HG03469 (cell line): ENCODE measurements around the gene CIDEA.

Experiments used
- ATAC-seq: cut with Tn5 transposase; IDR thresholded peaks from one replicate; pipeline ENCODE4 v1.9.1; 2021; ENCODE audit warnings: mild to moderate bottlenecking, moderate library complexity, moderate number of reproducible peaks; ENCODE audit not compliant: unreplicated experiment

The CIDEA gene

GRCh38 chr18:12296457-12296856, 42.3 kb downstream of the CIDEA start:
- ATAC-seq = no peak

GRCh38 chr18:12299862-12300261, 45.7 kb downstream of the CIDEA start:
- no peak for ATAC-seq

DNA sequence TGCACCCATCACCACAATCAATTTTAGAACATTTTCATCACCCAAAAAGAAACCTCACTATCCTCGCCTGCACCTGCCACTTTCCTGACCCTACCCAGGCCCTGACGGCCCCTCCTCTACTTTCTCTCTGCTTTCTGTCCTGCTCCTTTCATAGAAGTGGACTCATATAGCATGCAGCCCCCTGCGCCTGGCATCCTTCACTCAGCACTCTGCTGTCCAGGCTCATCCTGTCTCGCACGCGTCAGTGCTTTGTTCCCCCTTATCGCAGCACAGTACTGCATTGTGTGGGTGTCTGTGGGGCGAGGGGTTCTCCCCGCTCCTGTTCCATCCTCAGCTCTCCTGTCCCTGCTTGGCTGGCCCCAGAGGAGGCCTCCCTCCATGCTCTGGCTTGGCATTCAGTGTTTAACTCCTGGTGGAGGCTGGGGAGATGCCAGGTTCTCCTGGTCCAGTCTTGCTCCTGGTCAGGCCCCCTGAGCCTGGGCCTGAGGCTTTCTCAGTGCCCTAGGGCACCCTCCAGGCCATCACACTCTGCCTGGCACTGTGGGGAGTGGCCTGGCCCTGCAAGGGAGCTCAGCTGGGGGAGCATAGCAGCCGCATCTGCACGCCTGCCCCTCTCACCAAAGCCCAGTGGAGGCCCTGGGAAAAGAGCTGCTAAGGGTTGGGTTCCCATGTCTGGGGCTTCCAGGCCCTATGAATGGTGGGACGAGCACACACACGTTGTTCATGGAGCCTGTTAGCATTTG, 47.3 kb downstream of the CIDEA start:
- no peak for ATAC-seq

DNA sequence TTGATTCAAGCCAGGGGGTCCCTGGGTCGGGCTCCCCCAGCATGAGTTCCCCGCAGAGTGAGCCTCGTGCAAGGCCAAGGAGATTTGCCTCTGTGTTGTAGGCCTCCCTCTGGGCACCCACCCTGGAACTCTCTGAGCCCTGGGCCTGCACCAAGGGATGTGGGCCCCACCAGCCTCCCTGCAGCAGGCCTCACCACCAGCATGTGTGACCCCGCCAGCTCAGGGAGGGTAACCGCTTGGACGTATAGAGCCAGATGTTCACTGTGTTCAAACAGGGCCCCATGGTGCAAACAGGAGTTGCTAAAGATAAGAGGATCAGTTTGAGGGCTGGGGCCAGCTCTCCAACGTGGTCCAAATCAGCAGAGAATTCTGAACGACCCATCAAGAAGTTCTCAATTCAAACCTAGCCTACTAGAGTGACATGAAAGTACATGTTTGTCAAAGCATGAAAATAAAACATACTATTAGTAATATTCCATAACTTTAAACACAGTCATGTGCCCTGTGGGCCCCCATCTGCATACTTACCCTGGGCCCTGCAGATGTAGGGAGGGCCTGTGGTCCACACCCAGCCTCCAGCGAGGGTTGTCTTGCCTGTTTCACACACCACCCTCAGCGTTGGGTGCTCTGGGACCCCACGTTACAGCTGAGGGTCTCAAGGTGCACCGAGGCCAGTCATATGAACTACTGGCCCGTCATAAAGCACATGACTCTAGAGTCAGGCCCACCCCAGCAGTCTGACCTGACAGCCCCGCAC, 48.4 kb downstream of the CIDEA start:
- no peak for ATAC-seq

- no peak for ATAC-seq
Measured at GRCh38 chr18:12304351-12305210, 50.4 kb downstream of the CIDEA start.

DNA sequence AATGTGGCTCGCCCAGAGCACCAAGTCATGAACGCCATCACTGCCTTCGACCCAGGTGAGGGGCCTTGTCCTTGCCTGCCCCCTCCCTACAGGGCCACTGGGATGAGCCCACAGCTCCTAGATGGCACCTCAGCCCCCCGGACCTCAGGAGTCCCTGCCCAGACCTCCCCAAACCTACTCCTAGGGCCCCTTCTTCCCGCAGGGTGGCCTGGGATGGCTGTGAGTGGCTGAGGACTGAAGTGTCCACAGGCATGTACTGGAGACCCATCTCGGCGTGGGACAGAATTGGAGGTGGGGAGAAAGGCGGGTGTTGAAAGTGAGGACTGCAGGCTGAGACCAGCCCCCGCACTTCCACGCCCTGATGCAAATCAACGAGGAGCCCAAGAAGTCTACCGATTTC, 51.0 kb downstream of the CIDEA start:
- no peak for ATAC-seq

DNA sequence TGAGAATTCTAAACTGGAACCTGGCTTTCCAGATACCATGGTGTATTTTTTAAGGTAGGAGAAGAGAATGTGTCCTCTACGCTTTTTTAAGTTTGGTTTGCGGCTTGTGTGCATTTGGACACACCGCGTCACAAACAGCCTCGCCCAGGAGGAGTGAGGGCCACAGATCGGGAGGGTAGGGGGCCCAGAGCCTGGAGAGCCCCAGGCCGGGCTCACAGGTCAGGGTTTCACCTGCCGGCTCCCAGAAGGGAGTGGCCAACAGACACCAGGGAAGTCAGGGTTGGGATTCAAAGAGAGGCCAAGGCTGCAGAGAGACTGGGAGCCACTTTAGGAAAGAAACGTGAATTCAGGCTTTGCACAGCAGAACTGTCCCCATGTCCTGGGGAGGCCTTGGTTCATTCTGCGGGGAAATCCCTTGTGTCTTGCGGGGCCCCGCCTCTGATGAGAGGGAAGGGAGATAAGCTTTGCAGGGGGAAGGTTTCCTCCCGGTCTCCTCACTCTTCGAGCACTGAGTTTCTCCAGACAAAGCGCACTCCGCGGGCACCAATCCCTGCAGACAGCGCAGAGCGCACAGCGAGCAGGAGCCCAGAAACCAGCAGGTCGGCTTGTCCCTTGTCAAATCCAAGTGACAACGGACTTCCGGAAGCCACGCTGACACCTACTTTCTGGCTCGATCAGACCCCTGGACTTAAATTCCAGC, 51.9 kb downstream of the CIDEA start:
- ATAC-seq = no peak

DNA sequence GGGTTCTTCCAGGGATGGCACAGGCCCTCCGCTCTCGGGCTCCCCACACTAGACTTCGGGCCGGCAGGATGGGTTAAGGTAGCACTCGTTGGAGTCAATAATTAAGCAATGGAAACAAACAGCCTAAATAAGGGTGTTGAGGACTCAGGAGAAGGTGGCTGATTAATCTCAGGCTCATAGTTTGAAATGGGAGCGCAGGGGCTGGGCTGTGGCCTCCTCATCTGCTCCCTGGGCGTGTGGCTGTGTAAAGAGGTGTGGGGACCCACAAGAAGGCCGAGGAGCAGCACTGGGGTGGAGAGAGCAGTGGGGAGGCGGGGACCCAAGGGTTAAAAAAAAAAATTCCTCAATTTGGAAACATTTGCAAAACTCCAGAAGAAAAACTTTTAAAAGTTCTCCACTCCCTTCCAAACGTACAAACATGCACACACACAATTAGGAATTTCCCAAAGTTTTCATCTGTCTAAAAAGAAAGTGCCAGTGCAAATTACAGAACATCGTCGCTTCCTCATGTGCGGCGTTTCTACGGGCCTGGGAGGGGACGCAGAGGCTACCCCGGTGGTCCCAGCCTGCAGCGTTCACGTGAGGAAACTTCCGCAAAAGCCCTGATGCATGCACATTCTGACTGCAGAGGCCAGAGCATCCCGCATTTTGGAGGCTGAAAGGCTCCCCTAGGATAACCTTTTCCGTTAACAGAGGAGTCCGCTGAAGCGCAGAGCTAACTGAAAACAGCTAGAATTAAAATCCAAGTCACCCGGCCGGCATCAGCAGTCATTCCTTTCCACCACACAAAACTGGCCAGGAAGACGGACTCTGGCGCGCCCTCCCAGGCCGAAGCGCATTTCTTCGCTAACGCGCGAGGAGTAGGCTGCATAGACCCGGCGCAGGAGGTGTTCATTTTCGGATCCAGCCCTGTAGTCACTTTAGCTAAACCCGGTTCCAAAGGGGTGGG, 52.9 kb downstream of the CIDEA start:
- no peak for ATAC-seq

DNA sequence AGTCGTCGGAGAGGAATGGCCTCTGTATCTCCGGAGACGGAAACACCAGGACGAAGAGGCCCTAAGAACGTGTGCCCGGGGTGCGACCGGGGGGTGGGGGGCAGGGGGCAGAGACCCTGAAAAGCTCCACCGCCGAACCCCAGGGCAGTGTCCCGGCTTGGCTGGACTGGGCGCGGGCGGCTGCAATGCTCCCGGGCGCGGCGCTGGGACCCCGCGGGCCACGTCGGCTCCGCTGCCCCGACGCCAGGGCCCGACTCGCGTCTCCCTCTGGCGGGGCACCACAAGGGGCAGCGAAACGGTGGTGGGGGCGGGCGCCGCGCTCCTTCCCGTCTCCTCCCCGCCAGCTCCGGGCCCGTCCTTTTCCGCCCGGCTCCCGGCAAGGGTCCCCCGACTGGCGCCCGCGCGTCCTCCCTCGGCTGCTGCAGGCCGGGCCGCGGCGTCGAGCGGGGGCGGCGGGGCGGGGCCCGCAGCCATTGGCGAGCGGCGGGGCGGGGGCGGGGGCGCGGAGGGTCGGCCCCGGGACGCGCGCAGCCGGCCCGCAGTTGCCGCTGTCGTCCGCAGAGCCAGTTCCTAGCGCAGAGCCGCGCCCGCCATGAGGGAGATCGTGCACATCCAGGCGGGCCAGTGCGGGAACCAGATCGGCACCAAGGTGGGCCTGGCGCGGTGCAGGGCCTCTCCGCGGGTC, 53.7 kb downstream of the CIDEA start, which contains the start of gene TUBB6:
TSS of gene TUBB6 (plus strand) at position 541 of the 685 bp plus-strand sequence. CDS start at position 593, 52 bp downstream.
- ATAC-seq = no peak

- ATAC-seq = no peak
Measured at GRCh38 chr18:12308386-12309100, 54.4 kb downstream of the CIDEA start.

- ATAC-seq = no peak
Measured at GRCh38 chr18:12309683-12310198, 55.6 kb downstream of the CIDEA start.

GRCh38 chr18:12310762-12311161, 56.6 kb downstream of the CIDEA start:
- no peak for ATAC-seq

DNA sequence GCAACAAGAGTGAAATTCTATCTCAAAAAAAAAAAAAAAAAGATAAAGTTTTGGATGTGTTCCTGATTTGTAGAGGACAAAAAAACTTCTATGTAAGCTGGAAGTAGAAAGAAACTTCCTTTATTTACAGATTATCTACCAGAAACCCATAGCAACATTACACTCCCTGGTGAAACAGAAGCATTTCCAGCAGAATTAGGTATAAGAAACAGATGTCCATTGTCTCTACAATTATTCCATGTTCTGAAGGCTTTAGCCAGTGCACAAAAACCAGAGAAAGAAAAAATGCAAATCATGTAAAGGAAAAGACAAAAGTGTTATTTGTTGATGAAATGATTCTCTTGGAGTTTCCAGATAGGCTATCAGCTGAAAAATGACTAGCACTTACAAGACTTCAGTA, 58.8 kb downstream of the CIDEA start:
- no peak for ATAC-seq

GRCh38 chr18:12313530-12314245, 59.5 kb downstream of the CIDEA start:
- ATAC-seq = no peak

DNA sequence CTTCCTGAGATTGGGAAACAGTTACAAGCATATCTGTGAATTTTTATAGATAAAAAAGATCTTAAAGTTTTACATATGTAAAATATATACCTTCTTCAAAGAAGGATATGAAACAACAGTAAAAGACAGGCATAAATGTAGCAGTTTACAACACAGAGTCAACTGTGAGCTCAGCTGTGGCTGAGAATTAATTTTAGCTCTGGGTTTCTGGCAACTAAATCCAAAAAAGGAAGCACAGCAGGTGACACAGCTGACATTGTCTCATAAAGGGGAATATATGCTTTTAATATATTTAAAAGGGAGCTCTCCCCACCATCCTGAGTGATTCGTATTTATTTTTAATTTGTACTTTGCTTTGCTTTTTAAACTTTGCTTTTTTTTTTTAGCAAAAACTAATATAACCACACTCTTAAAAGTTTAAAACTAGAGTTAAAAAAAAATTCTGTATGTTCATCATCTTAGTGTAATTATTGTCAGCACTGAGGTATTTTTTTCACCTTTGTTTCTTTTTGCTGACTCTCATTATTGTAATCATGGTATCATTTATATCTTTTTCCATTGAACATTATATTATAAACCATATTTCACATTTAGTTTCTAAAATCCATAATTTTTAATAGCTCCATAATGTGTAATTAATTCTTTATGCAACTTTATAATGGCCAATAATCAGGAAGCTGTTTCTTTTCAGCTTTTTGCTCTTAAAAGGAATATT, 60.6 kb downstream of the CIDEA start:
- peak; percentile 41 for ATAC-seq

GRCh38 chr18:12315490-12315889, 61.3 kb downstream of the CIDEA start:
- ATAC-seq = no peak

GRCh38 chr18:12315911-12316310, 61.8 kb downstream of the CIDEA start:
- no peak for ATAC-seq
